SK-N-MC (cell line): Measurements from ENCODE around the gene ANKRD33B.
A peak's percentile ranks its signal among the peaks of the same experiment; 100 is the strongest.

Experiments
- DNase-seq: peaks from one replicate; pipeline ENCODE4 v3.0.0-alpha.2; 2011; ENCODE audit warnings: low read depth, low spot score
- H3K27ac ChIP-seq: fragments of 200-600 bp; sonication (generic); 2 replicates; pipeline ENCODE4 v1.5.1; 2016; ENCODE audit warnings: mixed run types
- H3K36me3 ChIP-seq: fragments of 200-600 bp; sonication (generic); 2 replicates; pipeline ENCODE4 v1.6.1; 2017; ENCODE audit warnings: antibody characterized with exemption, low read length, mixed read lengths; ENCODE audit not compliant: insufficient read depth
- H3K4me3 ChIP-seq: fragments of 200-600 bp; sonication (generic); 2 replicates; pipeline ENCODE4 v1.5.1; 2016
- H3K9ac ChIP-seq: fragments of 200-600 bp; sonication (generic); 2 replicates; pipeline ENCODE4 v1.8.0; 2017; ENCODE audit warnings: mixed run types, mixed read lengths; ENCODE audit not compliant: insufficient read length
- H3K9me3 ChIP-seq: fragments of 200-600 bp; sonication (generic); 2 replicates; pipeline ENCODE4 v1.6.1; 2017; ENCODE audit warnings: low read depth, mild to moderate bottlenecking, antibody characterized with exemption, low read length, moderate library complexity, mixed read lengths
- EZH2 ChIP-seq: fragments of 200-600 bp; sonication (generic); IDR thresholded peaks from one replicate; pipeline ENCODE4 v1.6.1; 2017; ENCODE audit warnings: antibody characterized with exemption
- FOXP2 ChIP-seq: optimal IDR thresholded peaks from 2 replicates; pipeline ENCODE3; 2011; ENCODE audit warnings: mild to moderate bottlenecking, moderate library complexity; ENCODE audit not compliant: insufficient read depth; ENCODE audit errors: extremely low read length, control extremely low read depth
- POLR2AphosphoS5 ChIP-seq: IDR thresholded peaks from 2 replicates; pipeline ENCODE4 v1.6.1; 2012; ENCODE audit warnings: mild to moderate bottlenecking, low read depth, low read length, borderline replicate concordance

Gene ANKRD33B

DNA sequence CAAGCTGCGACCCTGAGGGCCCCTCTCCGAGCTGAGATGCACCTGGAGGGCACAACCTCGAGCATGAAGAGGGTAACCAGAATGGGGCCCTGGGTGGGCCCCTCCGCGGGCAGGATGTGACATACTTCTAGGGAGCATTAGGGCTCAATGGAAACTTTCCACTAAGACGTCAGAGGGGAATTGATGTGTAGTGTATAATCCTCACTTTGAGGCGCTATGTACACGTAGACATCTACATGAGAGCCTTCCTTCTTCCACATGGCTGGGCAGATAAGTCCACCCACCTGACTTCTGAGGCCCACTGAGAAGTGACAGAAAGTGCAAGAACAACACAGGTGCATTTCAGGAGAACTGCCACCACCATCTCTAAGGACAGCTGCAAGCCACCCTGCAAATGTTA lies 136.1 kb downstream of the ANKRD33B start:
- H3K9ac ChIP-seq, result no peak overlapping the region
- TF ChIP-seq EZH2, result no peak
- no peaks in the 10 kb centered on the region for H3K36me3 ChIP-seq
- H3K4me3 ChIP-seq, result no peak overlapping the region
- DNase-seq, result no peak
- H3K9me3 ChIP-seq, result no peaks in the 10 kb centered on the region
- no peak overlapping the region for H3K27ac ChIP-seq

DNA sequence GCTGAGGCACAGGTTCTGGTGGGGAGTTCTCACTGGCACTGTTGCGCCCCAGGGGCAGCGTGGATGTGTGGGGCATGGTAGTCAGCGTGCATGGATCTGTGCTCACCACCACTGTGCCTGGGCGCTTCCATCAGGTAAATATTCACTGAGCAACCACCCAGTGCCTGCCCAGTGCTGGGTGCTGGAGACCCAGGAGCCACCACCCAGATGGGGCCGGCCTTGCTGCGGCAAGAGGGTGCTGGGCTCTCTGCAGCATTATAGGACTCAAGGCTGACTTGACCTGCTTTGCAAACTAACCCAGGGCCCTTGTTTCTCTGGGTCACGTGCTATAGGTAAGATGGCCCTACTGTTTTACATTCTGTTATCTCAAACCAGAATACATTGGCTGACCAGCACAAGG lies 136.6 kb downstream of the ANKRD33B start:
- no peak overlapping the region for H3K4me3 ChIP-seq
- no peaks in the 10 kb centered on the region for H3K9me3 ChIP-seq
- TF ChIP-seq EZH2 (no peak), POLR2AphosphoS5 (no peak), FOXP2 (no peak)
- H3K27ac ChIP-seq, result no peak overlapping the region
- H3K9ac ChIP-seq, result no peak overlapping the region
- no peaks in the 10 kb centered on the region for H3K36me3 ChIP-seq
- no peak for DNase-seq

DNA sequence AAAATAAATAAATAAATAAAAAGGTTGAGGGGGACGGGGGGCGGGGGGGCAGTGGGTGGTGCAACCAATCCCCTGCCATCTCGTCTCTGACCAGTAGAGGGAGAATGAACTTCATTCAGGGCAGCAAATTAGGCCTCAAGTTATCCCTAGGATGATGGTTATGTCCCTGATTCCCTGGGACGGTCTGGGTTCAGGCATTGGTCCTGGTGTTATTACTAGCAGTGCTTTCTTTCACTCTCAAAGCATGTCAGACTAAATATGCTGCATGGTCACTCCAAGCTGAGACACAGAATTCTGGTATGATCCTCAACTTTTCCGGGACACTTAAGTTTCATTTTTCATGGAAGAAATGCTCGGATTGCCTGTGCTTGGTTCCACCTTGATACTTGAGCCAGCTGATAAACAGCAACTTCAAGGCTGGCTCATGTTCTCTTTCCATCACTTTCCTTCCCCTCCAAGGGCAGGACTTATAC lies 137.7 kb downstream of the ANKRD33B start:
- Histone ChIP-seq H3K9me3 (no peaks in the 10 kb centered on the region), H3K9ac (no peak overlapping the region), H3K27ac (no peak overlapping the region), H3K4me3 (no peak overlapping the region), H3K36me3 (no peaks in the 10 kb centered on the region)
- TF ChIP-seq FOXP2 (no peak), EZH2 (no peak), POLR2AphosphoS5 (no peak)
- DNase-seq, result no peak

DNA sequence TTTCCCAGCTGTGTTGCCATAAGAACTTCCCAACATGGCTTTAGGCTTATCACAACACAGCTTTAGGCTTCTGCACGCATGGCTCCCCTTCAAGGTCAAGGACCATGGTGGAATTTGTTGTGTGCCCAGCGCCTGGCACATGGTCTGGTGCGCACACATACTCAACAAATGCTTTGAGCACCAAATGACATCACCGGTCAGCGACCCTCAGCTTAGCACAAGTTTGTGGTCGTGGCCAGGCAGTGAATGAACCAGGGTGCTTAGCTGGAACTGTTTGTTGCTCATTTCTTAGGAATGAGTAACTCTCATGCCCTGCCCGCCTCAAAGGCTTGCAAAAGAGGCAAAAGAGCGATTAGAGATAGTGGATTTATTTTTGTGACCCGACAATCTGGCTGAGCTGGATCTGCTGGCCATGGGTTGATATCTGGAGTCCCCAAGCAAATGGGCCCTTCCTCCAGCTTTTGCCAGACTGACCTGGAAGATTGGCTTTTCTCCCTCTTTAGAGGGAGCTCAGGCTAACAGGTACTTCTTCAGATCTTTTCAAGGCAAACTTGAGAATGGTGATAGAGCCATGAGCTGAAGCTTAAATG lies 138.3 kb downstream of the ANKRD33B start:
- TF ChIP-seq POLR2AphosphoS5 (no peak), FOXP2 (no peak), EZH2 (no peak)
- no peak for DNase-seq
- Histone ChIP-seq H3K27ac (no peak overlapping the region), H3K36me3 (no peaks in the 10 kb centered on the region), H3K4me3 (no peak overlapping the region), H3K9ac (no peak overlapping the region), H3K9me3 (no peaks in the 10 kb centered on the region)

DNA sequence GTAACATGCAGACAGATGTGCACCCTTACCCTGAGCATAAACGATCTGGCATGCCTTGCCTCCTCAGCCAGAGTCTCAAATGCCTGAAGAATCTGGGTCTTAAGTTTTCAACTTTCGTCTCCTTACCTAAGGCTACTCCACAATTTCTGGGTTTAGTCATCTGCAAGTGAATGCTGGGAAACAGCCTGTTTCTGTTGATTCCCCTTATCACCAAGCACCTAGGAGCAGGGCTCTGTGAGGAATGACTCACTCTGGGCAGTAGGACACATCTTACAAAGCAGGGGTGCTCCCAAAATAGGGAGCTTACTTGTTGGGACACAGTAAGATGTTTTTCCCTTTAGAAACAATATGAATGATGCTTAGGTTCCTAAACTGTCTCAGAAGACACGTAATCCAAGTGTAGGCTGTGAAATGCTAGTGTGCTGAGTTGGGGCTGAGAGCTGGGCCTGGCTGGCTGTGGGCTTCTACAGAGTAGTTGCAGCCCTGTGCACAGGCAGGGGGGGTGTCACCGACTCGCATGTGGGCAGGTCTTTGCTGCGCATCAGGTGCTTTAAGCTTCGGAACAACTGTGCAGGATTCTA lies 139.1 kb downstream of the ANKRD33B start:
- H3K9me3 ChIP-seq, result no peaks in the 10 kb centered on the region
- no peak overlapping the region for H3K27ac ChIP-seq
- DNase-seq, result no peak
- H3K9ac ChIP-seq, result no peak overlapping the region
- TF ChIP-seq POLR2AphosphoS5 (no peak), EZH2 (no peak), FOXP2 (no peak)
- H3K36me3 ChIP-seq, result no peaks in the 10 kb centered on the region
- no peak overlapping the region for H3K4me3 ChIP-seq

DNA sequence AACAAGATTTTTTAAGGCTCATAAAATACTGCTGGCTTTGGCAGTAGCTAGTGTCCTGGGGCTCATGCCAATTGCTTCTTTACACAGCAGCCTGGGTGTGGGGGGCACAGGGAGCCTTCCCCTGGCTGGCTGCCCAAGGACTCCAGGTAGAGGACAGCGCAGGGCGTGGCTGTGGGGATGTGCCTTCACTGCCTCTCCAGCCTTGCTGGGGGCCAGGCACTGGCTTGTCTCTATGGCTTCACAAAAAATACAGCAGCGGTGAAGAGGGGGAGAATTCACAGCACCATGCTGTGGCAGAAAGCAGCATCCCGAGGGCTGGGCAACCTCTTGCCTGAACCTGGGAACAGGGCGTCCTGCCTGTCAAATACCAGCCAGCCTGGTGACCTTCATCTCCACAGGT lies 139.8 kb downstream of the ANKRD33B start:
- no peak for TF ChIP-seq EZH2
- TF ChIP-seq FOXP2, result no peak
- TF ChIP-seq POLR2AphosphoS5, result no peak
- H3K9ac ChIP-seq, result peak overlapping the region; percentile 24
- no peak overlapping the region for H3K27ac ChIP-seq
- H3K36me3 ChIP-seq, result no peaks in the 10 kb centered on the region
- H3K9me3 ChIP-seq, result no peaks in the 10 kb centered on the region
- no peak overlapping the region for H3K4me3 ChIP-seq
- no peak for DNase-seq

DNA sequence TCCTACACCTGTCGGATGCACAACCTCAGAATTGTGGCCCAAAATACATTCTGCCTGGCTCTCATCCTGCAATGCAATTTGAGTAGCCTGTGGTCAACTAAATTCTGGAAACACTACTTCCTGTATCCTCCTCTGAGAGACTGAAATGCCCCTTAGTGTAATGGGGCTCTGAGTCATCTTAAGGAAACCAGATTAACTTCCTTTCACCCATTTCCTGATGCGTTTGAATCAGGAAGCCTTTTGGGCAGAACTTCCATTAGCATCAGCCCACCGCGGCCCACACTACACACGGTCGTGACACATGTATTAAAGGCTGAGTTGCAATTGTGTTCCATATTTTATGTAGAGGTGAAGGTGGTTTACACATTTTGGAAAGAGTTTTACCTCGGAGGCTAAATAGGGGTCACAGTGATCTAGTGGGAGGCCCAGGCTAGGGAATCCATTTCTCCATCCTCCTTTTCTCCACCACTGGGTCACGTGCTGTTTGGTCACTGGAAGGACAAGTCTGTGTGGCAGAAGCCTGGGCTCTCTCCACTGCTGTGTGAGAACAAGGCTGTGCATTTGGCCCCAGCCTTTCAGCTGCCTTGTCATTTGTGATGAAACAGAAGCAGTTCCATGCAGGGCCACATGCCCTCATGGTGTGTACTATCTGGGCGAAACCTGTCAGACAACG lies 141.2 kb downstream of the ANKRD33B start:
- Histone ChIP-seq H3K4me3 (no peak overlapping the region), H3K9ac (no peak overlapping the region), H3K36me3 (no peaks in the 10 kb centered on the region), H3K9me3 (no peaks in the 10 kb centered on the region), H3K27ac (no peak overlapping the region)
- TF ChIP-seq FOXP2 (no peak), EZH2 (no peak), POLR2AphosphoS5 (no peak)
- DNase-seq, result no peak

DNA sequence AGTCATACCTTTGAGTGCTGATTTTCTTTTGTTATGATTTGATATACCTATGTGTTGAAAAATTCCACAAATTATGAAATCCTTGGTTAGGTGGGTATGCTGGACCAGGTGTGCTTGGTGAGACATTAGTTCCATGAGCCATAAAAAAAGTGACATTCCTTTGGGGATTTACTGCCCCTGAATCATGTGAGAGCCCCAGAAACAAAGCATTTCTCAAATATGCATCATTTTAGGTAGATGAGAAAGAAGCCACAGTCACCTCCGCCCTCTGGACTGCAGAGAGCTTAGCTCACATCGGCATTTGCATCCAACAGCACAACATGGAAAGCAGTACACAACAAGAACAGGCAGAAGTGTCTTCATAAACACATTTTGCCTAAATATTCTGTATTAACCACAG lies 141.9 kb downstream of the ANKRD33B start:
- TF ChIP-seq FOXP2 (no peak), POLR2AphosphoS5 (no peak)
- H3K9ac ChIP-seq, result no peak overlapping the region
- no peak for DNase-seq
- H3K27ac ChIP-seq, result no peak overlapping the region
- no peaks in the 10 kb centered on the region for H3K9me3 ChIP-seq
- no peak overlapping the region for H3K4me3 ChIP-seq
- no peaks in the 10 kb centered on the region for H3K36me3 ChIP-seq

DNA sequence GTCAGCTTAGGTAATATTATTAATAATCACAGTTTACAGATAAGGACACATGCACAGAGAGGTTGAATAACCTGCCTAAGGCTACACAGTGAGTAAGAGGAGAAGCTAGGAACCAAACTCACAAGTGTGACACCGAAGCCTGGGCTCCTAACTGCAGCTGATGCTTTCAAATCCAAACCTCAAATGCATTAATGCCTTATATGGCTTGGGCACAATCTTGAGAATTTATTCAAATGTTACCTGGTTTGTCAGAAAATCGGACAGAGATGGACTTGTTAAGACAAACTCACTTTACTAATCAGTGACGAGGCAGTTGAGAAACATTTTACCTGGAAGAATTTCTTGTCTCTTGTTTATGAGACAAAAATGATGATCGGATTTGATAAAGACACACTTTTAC lies 142.5 kb downstream of the ANKRD33B start:
- no peak for DNase-seq
- H3K9ac ChIP-seq, result no peak overlapping the region
- H3K4me3 ChIP-seq, result no peak overlapping the region
- no peak overlapping the region for H3K27ac ChIP-seq
- H3K9me3 ChIP-seq, result no peaks in the 10 kb centered on the region
- TF ChIP-seq EZH2, result no peak
- no peak for TF ChIP-seq FOXP2
- no peak for TF ChIP-seq POLR2AphosphoS5
- H3K36me3 ChIP-seq, result no peaks in the 10 kb centered on the region
